ENCODE data around the gene ANKRD55.

Gene ANKRD55

GRCh38 chr5:56147659-56148230 is 85.4 kb downstream of the ANKRD55 start:
- no peak overlapping the region for H3K4me3 ChIP-seq (ENCODE audit: low read depth, low read length)
- TF ChIP-seq CTCF (IDR thresholded peaks at IDR 0.05; ENCODE audit: borderline replicate concordance, insufficient read depth, low read depth, low read length) = no peak

GRCh38 chr5:56147106-56147505 is 86.0 kb downstream of the ANKRD55 start:
- H3K4me3 ChIP-seq (ENCODE audit: low read depth, low read length) = no peak overlapping the region
- no peak for TF ChIP-seq CTCF (IDR thresholded peaks at IDR 0.05; ENCODE audit: borderline replicate concordance, insufficient read depth, low read depth, low read length)

- no peak for TF ChIP-seq CTCF (IDR thresholded peaks at IDR 0.05; ENCODE audit: borderline replicate concordance, insufficient read depth, low read depth, low read length)
- no peak overlapping the region for H3K4me3 ChIP-seq (ENCODE audit: low read depth, low read length)
These were observed 86.5 kb downstream of the ANKRD55 start for GRCh38 chr5:56146674-56147073.

- no peak overlapping the region for H3K4me3 ChIP-seq (ENCODE audit: low read depth, low read length)
- TF ChIP-seq CTCF (IDR thresholded peaks at IDR 0.05; ENCODE audit: borderline replicate concordance, insufficient read depth, low read depth, low read length) = no peak
These were observed 87.6 kb downstream of the ANKRD55 start for GRCh38 chr5:56145511-56145910.

- H3K4me3 ChIP-seq (ENCODE audit: low read depth, low read length) = no peak overlapping the region
- TF ChIP-seq CTCF (IDR thresholded peaks at IDR 0.05; ENCODE audit: borderline replicate concordance, insufficient read depth, low read depth, low read length) = no peak
These were observed 88.0 kb downstream of the ANKRD55 start for GRCh38 chr5:56145106-56145505.

GRCh38 chr5:56144211-56144610 is 88.9 kb downstream of the ANKRD55 start:
- no peak for TF ChIP-seq CTCF (IDR thresholded peaks at IDR 0.05; ENCODE audit: borderline replicate concordance, insufficient read depth, low read depth, low read length)
- H3K4me3 ChIP-seq (ENCODE audit: low read depth, low read length) = no peak overlapping the region

GRCh38 chr5:56143373-56143714 is 89.8 kb downstream of the ANKRD55 start:
- no peak for TF ChIP-seq CTCF (IDR thresholded peaks at IDR 0.05; ENCODE audit: borderline replicate concordance, insufficient read depth, low read depth, low read length)
- no peak overlapping the region for H3K4me3 ChIP-seq (ENCODE audit: low read depth, low read length)

Measured in GM12875 (cell line).